ENCODE results near the gene ZDHHC11.
"Not testable (repeated sequence)": the region's sequence is repeated elsewhere in the genome, so short reads cannot be mapped to it uniquely, and the experiment has no call there.

ZDHHC11 gene

GRCh38 chr5:860506-861150, 9.8 kb upstream of the ZDHHC11 start:
- in situ Hi-C loops (cut with MboI; ENCODE audit: low sequenced_read_pairs): no loop called here

- in situ Hi-C loops (cut with MboI; ENCODE audit: low sequenced_read_pairs): no loop called here
These were observed 9.1 kb upstream of the ZDHHC11 start for GRCh38 chr5:859798-860296.

DNA sequence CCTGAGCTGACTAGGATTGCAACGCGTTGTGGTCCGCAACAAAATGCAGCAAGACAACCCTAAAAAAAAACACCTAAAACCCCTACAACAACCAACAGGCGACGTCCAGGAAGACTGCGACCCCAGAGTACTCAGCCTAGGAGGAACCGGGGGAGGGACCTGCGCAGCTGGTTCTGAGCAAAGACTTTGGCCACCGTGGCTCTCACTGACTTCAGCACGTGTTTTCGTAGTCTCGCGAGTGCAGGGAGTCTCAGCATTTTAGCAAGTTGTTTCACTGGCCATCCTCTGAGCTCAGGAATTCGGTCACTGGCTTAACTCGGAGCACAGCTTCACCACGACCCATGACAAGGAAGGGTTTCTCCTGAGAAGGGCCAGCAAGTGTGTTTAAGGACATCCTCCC, 8.6 kb upstream of the ZDHHC11 start:
- in situ Hi-C loops (cut with MboI; ENCODE audit: low sequenced_read_pairs): no loop called here

- in situ Hi-C loops (cut with MboI; ENCODE audit: low sequenced_read_pairs): no loop called here
These were observed 7.9 kb upstream of the ZDHHC11 start for GRCh38 chr5:858726-859125.

DNA sequence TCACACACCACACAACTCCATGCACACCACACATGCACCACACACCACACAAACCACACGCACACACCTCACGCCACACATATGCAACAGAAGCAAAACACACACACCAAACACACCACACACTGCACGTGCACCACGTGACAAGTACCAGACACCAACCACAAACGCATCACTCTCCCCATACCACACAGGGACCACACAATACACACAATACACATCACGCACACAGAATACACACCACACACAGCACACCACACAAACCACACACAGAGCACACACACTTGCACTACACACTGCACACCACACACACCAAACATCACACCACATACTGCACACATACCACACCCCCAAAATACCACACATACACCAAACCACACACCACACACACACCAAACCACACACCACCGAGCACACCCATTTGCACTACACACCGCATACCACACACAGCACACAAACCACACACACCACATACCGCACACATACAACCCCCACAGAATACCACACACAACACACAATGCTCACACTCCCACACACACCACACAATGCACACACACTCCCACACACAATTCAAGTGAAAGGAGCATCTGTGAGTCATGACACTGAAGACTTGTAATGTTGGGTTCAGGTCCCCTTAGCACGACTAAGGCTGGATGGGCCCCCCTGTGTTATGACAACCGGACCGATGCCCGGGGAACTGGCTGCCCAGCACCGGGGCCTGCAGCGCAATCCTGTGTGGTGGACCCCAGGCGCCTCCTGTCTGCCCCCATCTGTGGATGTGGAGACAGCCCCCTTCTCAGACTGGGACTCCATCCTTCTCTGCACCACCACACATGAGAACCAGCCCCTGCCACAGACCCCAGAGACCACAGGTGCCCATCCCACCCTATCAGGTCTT, 6.0 kb upstream of the ZDHHC11 start:
- in situ Hi-C loops (cut with MboI; ENCODE audit: low sequenced_read_pairs): no loop called here

DNA sequence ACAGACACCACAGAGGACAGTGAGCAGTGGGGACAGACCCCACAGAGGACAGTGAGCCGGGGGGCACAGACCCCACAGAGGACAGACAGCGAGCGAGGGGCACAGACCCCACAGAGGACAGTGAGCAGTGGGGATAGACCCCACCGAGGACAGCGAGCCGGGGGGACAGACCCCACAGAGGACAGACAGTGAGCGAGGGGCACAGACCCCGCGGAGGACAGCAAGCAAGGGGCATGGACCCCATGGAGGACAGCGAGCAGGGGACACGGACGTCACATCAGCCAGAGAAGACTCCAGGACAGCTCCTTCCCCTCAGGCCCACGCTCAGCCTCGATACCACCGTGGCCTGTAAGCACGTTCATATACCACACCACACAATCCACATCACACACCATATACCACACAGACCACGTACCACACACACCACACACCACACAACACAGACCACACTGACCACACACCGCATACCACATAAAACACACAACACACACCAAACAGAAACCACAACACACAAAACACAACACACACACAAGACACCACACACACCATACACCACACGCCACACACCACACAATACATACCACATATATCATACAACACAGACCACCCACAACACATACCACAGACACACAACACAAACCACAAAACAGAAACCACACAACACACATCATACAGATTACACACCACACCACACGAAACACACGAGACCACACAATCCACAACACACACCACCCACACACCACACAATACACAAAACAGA, 5.2 kb upstream of the ZDHHC11 start:
- in situ Hi-C loops (cut with MboI; ENCODE audit: low sequenced_read_pairs): no loop called here

DNA sequence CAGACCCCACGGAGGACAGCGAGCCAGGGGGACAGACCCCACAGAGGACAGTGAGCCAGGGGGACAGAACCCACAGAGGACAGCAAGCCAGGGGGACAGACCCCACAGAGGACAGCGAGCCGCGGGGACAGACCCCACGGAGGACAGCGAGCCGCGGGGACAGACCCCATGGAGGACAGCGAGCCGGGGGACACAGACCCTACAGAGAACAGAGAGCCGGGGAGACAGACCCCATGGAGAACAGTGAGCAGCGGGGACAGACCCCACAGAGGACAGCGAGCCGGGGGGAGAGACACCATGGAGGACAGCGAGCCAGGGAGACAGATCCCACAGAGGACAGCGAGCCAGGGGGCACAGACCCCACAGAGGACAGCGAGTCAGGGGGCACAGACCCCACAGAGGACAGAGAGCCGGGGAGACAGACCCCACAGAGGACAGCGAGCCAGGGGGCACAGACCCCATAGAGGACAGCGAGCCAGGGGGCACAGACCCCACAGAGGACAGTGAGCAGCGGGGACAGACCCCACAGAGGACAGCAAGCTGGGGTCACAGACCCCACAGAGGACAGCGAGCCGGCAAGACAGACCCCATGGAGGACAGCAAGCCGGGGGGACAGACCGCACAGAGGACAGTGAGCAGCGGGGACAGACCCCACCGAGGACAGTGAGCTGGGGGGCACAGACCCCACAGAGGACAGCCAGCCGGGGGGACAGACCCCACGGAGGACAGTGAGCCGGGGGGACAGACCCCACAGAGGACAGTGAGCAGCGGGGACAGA, 4.4 kb upstream of the ZDHHC11 start:
- in situ Hi-C loops (cut with MboI; ENCODE audit: low sequenced_read_pairs): no loop called here

DNA sequence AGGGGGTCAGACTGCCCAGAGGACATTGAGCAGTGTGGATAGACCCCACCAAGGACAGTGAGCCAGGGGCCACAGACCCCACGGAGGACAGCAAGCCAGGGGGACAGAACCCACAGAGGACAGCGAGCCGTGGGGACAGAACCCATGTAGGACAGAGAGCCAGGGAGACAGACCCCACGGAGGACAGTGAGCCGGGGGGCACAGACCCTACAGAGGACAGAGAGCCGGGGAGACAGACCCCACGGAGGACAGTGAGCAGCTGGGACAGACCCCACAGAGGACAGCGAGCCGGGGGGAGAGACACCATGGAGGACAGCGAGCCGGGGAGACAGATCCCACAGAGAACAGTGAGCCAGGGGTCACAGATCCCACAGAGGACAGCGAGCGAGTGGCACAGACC, 3.4 kb upstream of the ZDHHC11 start:
- in situ Hi-C loops (cut with MboI; ENCODE audit: low sequenced_read_pairs): no loop called here

DNA sequence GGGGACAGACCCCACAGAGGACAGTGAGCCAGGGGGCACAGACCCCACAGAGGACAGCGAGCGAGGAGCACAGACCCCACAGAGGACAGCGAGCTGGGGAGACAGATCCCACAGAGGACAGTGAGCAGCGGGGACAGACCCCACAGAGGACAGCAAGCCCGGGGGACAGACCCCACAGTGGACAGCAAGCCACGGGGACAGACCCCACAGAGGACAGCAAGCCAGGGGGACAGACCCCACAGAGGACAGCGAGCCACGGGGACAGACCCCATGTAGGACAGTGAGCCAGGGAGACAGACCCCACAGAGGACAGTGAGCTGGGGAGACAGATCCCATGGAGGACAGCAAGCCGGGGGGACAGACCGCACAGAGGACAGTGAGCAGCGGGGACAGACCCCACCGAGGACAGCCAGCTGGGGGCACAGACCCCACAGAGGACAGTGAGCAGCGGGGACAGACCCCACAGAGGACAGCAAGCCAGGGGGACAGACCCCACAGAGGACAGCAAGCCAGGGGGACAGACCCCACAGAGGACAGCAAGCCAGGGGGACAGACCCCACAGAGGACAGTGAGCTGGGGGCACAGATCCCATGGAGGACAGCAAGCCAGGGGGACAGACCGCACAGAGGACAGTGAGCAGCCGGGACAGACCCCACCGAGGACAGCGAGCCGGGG, 2.8 kb upstream of the ZDHHC11 start:
- in situ Hi-C loops (cut with MboI; ENCODE audit: low sequenced_read_pairs): not testable (repeated sequence)

DNA sequence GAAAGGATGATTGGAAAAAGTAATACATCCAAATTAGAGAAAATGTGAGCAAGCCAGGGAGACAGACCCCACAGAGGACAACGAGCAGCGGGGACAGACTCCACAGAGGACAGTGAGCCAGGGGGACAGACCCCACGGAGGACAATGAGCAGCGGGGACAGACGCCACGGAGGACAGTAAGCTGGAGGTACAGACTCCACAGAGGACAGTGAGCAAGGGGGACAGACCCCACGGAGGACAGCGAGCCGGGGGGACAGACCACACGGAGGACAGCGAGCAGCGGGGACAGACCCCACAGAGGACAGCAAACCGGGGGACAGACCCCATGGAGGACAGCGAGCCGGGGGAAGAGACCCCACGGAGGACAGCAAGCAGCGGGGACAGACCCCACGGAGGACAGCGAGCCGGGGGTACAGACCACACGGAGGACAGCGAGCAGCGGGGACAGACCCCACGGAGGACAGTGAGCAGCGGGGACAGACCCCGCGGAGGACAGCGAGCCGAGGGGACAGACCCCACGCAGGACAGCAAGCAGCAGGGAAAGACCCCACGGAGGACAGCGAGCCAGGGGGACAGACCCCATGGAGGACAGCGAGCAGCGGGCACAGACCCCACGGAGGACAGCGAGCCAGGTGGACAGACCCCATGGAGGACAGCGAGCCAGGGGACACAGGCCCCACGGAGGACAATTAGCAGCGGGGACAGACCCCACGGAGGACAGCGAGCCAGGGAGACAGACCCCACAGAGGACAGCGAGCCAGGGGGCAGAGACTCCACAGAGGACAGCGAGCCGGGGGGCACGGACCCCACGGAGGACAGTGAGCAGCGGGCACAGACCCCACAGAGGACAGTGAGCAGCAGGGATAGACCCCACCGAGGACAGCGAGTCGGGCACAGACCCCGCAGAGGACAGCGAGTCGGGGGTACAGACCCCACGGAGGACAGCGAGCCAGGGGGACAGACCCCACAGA, 1.9 kb upstream of the ZDHHC11 start:
- in situ Hi-C loops (cut with MboI; ENCODE audit: low sequenced_read_pairs): no loop called here

DNA sequence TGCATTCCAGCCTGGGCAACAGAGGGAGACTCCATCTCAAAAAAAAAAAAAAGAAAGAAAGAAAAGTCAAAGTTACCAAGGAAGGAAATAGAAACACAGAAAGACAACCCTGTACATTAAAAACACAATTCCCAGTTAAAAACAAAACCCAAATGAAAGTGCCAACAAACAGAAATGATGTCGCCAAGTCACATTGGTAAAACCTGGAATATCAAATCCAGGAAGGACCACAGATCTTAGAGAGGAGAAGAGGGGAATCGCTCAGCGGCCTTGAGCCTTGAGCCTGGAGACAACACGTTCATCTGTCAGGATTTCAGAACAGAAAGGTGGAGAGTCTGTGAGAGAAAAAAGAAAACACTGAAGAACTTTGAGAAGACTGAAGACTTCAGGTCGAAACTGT, 1.2 kb upstream of the ZDHHC11 start:
- in situ Hi-C loops (cut with MboI; ENCODE audit: low sequenced_read_pairs): no loop called here

GRCh38 chr5:851553-851952, 767 bp upstream of the ZDHHC11 start:
- in situ Hi-C loops (cut with MboI; ENCODE audit: low sequenced_read_pairs): no loop called here

GRCh38 chr5:851076-851475, 290 bp upstream of the ZDHHC11 start:
- in situ Hi-C loops (cut with MboI; ENCODE audit: low sequenced_read_pairs): no loop called here

DNA sequence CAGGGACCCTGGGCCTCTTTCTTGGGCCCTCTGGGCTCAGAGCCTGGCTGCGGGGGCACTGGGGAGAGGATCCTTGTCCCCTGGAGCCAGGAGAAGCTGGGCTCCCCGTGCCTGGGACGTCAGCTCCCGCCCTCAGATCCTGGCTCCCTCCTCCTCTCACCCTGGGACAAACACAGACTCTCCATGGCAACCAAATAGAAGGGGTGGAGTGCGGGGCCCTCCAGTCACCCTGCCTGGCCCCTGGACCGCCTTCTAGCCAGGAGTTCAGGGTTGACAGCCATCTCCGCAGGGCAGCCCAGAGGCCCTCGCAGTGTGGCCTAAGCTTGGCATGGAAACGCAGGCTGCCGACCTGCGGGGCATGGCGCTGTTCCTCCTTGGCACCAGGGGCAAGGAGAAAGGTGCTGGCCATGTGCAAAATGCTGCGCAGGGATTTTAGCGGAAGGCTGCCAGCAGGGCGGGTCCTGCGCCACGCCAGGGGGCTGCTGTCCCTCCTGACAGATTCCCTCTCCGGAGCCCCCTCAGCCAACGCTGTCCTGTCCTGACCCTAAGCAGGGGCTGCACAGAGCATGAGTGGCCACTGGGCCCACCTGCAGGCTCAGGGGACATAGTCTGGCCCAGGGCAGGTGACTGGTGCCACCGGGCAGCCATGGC, 1.0 kb downstream of the ZDHHC11 start:
- in situ Hi-C loops (cut with MboI; ENCODE audit: low sequenced_read_pairs): no loop called here

DNA sequence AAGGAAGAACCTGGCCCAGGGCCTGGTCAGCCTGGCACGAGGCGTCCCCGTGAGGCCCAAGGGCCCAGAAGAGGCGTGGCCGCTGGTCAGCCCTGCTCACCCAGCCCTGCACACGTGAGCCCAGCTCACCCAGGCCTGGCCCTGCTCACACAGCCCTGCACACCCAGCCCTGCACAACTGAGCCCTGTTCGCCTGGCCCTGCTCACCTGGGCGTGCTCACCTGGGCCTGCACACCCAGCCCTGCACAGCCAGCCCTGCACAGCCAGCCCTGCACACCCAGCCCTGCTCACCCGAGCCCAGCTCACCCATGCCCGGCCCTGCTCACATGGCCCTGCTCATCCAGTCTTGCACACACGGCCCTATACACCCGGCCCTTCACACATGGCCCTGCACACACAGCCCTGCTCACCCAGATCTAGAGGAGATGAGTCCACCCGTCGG, 2.1 kb downstream of the ZDHHC11 start:
- in situ Hi-C loops (cut with MboI; ENCODE audit: low sequenced_read_pairs): no loop called here

DNA sequence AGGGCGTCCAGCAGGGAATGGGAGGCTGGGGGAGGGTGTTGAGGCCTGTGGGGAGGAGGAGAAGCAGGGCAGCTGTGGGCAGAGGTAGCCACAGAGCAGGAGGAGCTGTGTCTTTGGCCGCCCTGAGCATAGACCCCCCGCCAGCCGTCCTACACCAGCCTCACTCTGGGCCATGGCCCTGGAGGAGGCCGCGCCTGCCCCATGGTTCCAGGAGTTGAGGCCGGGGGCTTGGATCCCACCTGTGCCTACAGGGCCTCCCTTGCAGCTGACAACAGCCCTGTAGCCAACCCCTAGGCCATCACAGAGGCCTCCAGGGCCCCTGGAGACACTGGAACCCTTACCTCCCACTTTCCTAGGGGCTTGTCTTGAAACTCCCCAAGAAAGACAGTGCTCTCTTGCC, 3.0 kb downstream of the ZDHHC11 start:
- in situ Hi-C loops (cut with MboI; ENCODE audit: low sequenced_read_pairs): not testable (repeated sequence)

- in situ Hi-C loops (cut with MboI; ENCODE audit: low sequenced_read_pairs): not testable (repeated sequence)
These were observed 3.6 kb downstream of the ZDHHC11 start for GRCh38 chr5:847212-847611.

GRCh38 chr5:846602-847091, 4.1 kb downstream of the ZDHHC11 start:
- in situ Hi-C loops (cut with MboI; ENCODE audit: low sequenced_read_pairs): not testable (repeated sequence)

Data from hTERT RPE-1 (cell line).